Osteocyte (in vitro differentiated cells): ENCODE data around the gene ASCC1. TPM values are rescaled to one million over a fixed set of nuclear protein-coding genes. Genes with fewer than 3 reads are reported as not detected.

Experiments
- DNase-seq: peaks from one replicate; pipeline ENCODE4 v3.0.0; 2021; ENCODE audit warnings: mixed read lengths; ENCODE audit not compliant: unreplicated experiment; ENCODE audit errors: extremely low spot score
- H3K27ac Mint-ChIP-seq: one replicate; pipeline ENCODE4 v1.8.0; 2021; ENCODE audit warnings: mild to moderate bottlenecking, mixed read lengths; ENCODE audit not compliant: unreplicated experiment
- H3K27me3 Mint-ChIP-seq: one replicate; pipeline ENCODE4 v1.8.0; 2021; ENCODE audit warnings: mixed read lengths; ENCODE audit not compliant: unreplicated experiment
- H3K36me3 Mint-ChIP-seq: one replicate; pipeline ENCODE4 v1.8.0; 2021; ENCODE audit warnings: mixed read lengths; ENCODE audit not compliant: unreplicated experiment
- H3K4me1 Mint-ChIP-seq: one replicate; pipeline ENCODE4 v1.8.0; 2021; ENCODE audit warnings: mixed read lengths; ENCODE audit not compliant: unreplicated experiment
- H3K4me3 Mint-ChIP-seq: one replicate; pipeline ENCODE4 v1.8.0; 2021; ENCODE audit warnings: mild to moderate bottlenecking, moderate library complexity, mixed read lengths; ENCODE audit not compliant: unreplicated experiment
- H3K9me3 Mint-ChIP-seq: one replicate; pipeline ENCODE4 v1.8.0; 2021; ENCODE audit warnings: mixed read lengths; ENCODE audit not compliant: unreplicated experiment
- total RNA-seq: library from RNA; stranded (reverse); gene quantifications from 2 replicates; pipeline ENCODE4 v1.2.1, GENCODE V29; 2021
- TF ChIP-seq, protein P1 (sequence below): fragments of 200-600 bp; sonication (generic); IDR thresholded peaks from 2 replicates; pipeline ENCODE4 v1.5.0; 2021; ENCODE audit warnings: antibody characterized with exemption, mild to moderate bottlenecking, moderate library complexity

The ASCC1 gene
- total RNA-seq, 1 donor from 2014 or later: 39.1 TPM

DNA sequence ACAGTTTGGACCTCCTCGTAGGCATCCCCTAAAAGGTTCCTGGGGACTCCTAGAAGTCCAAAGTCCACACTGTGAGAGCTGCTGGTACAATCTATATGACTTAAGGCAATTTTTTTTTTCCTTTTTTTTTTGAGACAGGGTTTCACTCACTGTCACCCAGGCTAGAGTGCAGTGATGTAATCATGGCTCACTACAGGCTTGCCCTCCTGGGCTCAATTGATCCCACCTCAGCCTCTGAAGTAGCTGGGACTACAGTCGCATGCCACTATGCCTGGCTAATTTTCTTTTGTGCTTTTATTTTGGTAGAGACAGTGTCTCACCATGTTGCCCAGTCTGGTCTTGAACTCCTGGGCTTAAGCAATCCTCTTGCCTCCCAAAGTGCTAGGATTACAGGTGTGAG lies 123.1 kb downstream of the ASCC1 start:
- no peaks in the 10 kb centered on the region for H3K9me3 Mint-ChIP-seq
- H3K27ac Mint-ChIP-seq: no peak overlapping the region
- peaks cover 14% of the 10 kb centered on the region for H3K27me3 Mint-ChIP-seq
- H3K36me3 Mint-ChIP-seq: peaks cover 16% of the 10 kb centered on the region
- no peak overlapping the region for H3K4me3 Mint-ChIP-seq
- DNase-seq: no peak
- H3K4me1 Mint-ChIP-seq: peaks cover 28% of the 10 kb centered on the region
- TF ChIP-seq, protein P1, sequence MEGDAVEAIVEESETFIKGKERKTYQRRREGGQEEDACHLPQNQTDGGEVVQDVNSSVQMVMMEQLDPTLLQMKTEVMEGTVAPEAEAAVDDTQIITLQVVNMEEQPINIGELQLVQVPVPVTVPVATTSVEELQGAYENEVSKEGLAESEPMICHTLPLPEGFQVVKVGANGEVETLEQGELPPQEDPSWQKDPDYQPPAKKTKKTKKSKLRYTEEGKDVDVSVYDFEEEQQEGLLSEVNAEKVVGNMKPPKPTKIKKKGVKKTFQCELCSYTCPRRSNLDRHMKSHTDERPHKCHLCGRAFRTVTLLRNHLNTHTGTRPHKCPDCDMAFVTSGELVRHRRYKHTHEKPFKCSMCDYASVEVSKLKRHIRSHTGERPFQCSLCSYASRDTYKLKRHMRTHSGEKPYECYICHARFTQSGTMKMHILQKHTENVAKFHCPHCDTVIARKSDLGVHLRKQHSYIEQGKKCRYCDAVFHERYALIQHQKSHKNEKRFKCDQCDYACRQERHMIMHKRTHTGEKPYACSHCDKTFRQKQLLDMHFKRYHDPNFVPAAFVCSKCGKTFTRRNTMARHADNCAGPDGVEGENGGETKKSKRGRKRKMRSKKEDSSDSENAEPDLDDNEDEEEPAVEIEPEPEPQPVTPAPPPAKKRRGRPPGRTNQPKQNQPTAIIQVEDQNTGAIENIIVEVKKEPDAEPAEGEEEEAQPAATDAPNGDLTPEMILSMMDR: no peak

DNA sequence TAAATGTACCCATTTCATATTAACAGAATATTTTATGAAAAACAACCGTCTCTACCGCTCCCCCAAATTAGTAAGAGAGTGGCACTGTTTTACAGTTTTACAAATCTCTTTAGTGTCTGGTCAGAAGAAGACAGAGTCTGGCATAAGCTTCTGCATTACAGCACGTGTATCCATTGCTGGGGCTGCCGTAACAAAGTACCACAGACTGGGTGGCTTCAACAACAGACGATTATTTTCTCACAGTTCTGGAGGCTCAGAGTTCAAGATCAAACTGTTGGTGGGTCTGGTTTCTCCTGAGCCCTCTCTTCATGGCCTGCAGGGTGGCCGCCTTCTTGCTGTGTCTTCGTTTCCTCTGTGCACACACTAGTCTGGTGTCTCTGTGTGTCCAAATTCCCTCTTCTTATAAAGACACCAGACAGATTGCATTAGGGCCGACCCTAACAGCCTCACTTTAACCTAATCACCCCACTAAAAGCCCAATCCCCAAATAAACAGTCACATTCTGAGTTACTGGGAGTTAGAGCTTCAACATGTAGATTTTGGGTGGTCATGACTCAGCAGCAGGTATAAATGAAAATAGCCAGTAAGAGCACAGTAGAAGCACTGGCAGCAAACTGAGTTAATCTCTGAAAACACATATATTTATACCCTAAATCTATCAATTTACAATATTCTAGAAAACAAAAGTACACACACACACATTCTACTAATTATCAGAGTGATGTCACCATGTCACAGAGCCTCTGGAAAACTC lies 123.7 kb downstream of the ASCC1 start:
- H3K27me3 Mint-ChIP-seq: peaks cover 15% of the 10 kb centered on the region
- TF ChIP-seq, protein P1: no peak
- peaks cover 25% of the 10 kb centered on the region for H3K4me1 Mint-ChIP-seq
- H3K36me3 Mint-ChIP-seq: peaks cover 16% of the 10 kb centered on the region
- no peak for DNase-seq
- H3K9me3 Mint-ChIP-seq: no peaks in the 10 kb centered on the region
- no peak overlapping the region for H3K27ac Mint-ChIP-seq
- H3K4me3 Mint-ChIP-seq: no peak overlapping the region

DNA sequence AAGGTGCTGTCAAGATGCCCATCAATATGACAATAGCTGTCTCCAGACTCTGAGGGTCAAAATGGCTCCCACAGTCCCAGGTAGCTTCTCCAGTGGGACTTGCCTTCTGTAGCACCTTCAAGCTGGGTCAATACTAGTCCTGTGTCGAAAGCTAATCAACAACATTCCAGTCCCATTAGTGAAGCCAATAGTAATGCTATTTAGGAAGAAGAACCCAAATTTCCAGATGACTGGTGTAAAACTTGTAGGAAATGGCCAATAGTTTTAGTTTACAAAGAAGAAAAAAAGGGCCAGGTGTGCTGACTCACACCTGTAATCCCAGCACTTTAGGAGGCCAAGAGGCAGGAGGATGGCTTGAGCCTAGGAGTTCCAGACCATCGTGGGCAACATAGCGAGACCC lies 125.8 kb downstream of the ASCC1 start:
- peaks cover 12% of the 10 kb centered on the region for H3K36me3 Mint-ChIP-seq
- no peak overlapping the region for H3K4me3 Mint-ChIP-seq
- TF ChIP-seq, protein P1: no peak
- H3K9me3 Mint-ChIP-seq: no peaks in the 10 kb centered on the region
- no peak for DNase-seq
- peaks cover 28% of the 10 kb centered on the region for H3K27me3 Mint-ChIP-seq
- no peak overlapping the region for H3K27ac Mint-ChIP-seq
- H3K4me1 Mint-ChIP-seq: peaks cover 14% of the 10 kb centered on the region

DNA sequence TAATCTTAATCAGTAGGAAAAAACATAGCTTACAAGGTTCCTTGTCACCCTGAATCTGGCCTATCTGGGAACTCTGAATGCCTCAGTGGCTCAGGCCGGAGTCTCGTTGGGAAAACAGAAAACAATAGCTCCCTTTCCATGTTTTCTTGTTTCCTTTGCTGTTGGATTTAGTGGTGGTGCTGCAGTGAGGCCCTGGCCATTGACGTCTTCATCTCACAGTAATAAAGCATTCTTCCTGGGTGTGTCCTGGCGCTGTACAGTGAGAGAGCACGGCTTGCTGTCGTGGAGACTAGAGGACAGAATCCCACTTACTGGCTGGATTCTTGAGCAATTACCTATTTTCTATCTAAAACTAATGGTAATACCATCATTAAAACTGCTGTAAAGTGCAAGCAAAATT lies 126.5 kb downstream of the ASCC1 start:
- Mint-ChIP-seq H3K27ac (no peak overlapping the region), H3K4me3 (no peak overlapping the region)

DNA sequence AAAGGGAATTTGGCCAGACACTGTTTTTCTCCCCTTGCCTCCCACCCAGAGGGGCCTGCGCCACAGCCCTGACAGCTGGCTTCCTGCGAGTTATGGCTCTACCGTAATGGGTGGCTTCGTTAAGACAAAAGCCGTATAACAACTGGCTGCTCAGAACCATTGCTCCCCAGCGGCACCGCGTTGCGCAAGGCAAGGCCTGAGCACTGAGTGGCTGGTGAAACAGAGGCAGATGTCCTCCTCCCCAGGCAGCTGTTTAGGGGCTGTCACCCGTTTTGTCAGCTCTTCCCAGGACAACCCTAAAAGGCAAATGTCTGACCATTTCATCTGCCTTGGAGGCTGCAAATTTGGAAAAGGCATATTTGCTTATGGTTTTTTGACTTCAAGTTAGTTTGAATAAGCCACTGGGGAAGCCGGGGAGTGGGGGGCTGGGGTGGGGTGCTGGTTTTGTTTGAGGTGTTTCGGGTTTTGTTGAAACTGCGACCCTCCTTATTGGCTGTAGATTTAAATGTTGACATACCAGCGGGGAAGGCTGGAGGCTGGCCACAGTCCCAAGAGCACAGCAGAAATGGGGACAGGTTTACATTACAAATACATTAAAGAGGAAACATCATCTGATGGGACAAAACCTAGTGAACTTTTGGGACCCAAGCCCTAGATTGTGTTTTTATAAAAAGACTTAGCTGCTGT lies 127.0 kb downstream of the ASCC1 start:
- peaks cover 9% of the 10 kb centered on the region for H3K36me3 Mint-ChIP-seq
- no peak overlapping the region for H3K27ac Mint-ChIP-seq
- no peak overlapping the region for H3K4me3 Mint-ChIP-seq
- DNase-seq: no peak
- peaks cover 14% of the 10 kb centered on the region for H3K4me1 Mint-ChIP-seq
- TF ChIP-seq, protein P1: no peak
- peaks cover 28% of the 10 kb centered on the region for H3K27me3 Mint-ChIP-seq
- H3K9me3 Mint-ChIP-seq: no peaks in the 10 kb centered on the region

More for the DNA sequence above, 126.5 kb downstream of the ASCC1 start:
- Mint-ChIP-seq H3K9me3 (no peaks in the 10 kb centered on the region), H3K27me3 (peaks cover 28% of the 10 kb centered on the region), H3K4me1 (peaks cover 14% of the 10 kb centered on the region), H3K36me3 (peaks cover 12% of the 10 kb centered on the region)
- DNase-seq: no peak
- TF ChIP-seq, protein P1: no peak
